GDM1 (cell line): Measurements from ENCODE around the gene RRP9.
"Not testable (repeated sequence)": the region's sequence is repeated elsewhere in the genome, so short reads cannot be mapped to it uniquely, and the experiment has no call there.

Experiments
- DNase-seq: peaks from one replicate; lab custom pipeline; 2025; lab: John Stamatoyannopoulos, UW

Gene RRP9, protein sequence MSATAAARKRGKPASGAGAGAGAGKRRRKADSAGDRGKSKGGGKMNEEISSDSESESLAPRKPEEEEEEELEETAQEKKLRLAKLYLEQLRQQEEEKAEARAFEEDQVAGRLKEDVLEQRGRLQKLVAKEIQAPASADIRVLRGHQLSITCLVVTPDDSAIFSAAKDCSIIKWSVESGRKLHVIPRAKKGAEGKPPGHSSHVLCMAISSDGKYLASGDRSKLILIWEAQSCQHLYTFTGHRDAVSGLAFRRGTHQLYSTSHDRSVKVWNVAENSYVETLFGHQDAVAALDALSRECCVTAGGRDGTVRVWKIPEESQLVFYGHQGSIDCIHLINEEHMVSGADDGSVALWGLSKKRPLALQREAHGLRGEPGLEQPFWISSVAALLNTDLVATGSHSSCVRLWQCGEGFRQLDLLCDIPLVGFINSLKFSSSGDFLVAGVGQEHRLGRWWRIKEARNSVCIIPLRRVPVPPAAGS

DNA sequence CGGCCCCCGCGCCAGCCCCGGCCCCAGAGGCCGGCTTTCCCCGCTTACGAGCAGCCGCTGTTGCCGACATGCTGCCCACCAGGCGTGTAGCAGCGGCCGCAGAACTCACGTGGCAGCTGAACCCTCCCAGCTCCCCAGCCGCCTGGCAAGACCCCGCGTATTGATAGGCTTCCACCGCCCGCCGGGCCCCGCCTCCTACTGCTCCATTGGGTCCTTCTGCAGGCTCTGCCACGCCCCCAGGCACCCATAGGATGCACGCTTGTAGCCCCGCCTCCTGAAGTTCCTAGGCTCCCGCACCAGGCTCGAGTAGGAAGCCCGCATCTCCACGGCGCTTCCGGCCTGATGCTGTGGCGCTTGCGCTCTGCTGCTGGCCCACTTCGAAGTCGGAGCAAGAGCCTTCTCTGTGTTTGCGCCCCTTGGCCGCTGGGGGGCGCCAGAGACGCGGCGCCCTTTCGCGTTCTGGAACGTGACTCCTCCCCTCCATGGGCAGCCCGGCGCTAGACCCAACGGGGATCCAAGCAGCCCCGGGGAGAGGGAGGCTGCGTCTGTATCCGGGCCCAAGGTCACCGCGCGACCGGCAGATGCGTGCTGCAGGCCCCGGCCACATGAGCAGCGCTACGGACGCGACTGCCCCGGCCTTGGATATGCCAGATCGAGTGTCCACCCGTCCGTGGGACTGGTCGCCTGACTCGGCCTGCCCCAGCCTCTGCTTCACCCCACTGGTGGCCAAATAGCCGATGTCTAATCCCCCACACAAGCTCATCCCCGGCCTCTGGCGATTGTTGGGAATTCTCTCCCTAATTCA is at the start of gene RRP9, which contains the start of gene PARP3:
TSS of gene RRP9 (minus strand) at position 107 of the 805 bp plus-strand sequence. CDS start at position 70, 37 bp downstream.
TSS of gene PARP3 (plus strand) at position 566 of the 805 bp plus-strand sequence. CDS start 993 bp downstream, outside the sequence.
- peak; percentile 100 for DNase-seq

DNA sequence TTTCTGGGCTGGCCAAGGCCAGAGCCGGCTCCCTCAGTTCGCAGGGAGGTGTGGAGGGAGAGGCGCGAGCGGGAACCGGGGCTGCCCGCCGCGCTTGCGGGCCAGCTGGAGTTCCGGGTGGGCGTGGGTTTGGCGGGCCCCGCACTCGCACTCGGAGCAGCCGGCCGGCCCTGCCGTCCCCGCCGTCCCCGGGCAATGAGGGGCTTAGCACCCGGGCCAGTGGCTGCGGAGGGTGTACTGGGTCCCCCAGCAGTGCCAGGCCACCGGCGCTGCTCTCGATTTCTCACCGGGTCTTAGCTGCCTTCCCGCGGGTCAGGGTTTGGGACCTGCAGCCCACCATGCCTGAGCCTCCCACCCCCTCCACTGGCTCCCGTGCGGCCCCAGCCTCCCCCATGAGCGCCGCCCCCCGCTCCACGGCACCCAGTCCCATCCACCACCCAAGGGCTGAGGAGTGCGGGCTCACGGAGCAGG is 48.8 kb upstream of the RRP9 start:
- not testable (repeated sequence) for DNase-seq

DNA sequence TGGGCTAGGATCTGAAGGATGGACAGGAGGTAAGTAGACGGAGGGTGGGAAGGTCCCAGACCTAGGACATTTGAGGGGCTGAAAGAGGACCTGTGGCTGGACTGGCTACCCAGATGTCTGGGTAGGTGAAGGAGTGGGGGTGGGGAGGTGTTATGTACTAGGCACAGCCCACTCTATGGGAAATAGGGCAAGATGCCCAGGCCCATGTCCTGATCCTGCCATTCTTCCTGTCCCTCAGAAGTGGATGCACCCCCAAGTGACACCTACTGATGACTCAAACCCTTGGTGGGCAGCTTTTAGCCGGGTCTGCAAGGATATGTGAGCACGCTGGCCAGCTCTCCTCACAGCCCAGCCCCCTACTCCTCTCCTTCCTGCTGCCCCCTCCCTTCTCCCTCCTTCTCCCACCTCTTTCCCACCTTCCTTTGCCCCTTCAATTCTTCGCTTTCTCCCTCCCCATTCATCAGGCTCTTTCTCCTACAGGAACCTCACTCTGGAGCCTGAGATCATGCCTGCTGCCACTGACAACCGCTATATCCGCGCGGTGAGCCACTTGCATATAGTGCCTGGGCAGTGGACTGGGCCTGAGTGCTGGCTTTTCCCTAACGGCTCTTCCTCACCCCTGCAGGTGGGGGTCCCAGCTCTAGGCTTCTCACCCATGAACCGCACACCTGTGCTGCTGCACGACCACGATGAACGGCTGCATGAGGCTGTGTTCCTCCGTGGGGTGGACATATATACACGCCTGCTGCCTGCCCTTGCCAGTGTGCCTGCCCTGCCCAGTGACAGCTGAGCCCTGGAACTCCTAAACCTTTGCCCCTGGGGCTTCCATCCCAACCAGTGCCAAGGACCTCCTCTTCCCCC is 46.8 kb upstream of the RRP9 start:
- no peak for DNase-seq

DNA sequence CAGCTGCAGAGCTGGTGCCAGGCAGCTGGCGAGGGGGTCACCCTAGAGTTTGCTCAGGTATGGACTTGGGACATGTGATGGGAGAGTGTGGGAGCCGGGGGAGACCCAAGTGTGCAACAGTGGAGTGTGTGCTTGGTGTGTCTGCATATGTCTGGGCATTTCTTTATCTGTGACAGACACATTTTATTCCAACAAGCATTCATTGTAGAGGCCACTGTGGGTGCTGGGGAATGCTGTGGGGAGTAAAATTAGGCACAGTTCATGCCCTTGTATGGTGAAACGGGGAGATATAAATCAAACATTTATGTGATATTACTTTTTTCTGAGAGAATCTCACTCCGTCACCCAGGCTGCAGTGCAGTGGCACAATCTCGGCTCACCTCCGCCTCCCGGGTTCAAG is 45.9 kb upstream of the RRP9 start:
- DNase-seq, result no peak

DNA sequence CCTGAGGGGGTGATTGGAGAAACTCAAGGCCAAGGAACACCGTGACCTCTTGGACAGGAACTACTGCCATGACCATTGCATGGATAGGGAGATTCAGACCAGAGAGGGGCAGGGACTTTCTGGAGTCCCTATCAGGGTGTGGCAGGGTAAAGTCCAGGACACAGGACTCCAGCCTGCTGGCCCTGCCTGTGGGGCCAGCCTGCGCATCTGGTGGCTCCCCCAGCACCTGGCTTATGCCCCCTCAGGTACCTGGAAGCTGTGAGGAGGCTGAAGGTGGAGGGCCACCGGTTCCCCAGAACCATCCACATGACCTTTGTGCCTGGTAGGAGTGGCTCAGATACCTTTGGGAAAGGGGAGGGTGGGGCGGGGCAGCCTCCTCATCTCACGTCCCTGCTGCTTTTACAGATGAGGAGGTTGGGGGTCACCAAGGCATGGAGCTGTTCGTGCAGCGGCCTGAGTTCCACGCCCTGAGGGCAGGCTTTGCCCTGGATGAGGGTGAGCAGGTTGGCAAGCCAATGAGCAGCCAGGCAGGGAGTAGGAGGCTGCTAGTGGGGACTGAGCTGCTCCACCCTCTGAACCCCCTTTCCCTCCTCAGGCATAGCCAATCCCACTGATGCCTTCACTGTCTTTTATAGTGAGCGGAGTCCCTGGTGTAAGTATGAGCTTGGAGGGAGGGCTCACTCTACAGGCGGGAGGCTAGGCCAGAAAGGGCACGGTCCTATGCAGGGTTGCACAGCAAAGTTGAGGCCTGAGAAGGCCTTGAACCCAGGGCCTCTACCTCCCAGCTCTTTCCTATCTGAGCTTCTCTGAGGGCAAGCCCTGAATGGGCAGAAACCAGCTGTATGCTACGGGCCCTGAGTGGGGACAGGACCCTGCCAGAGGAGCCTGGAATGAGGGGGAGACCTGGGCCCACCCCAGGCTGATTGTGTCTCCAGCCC is 44.6 kb upstream of the RRP9 start:
- DNase-seq, result no peak

DNA sequence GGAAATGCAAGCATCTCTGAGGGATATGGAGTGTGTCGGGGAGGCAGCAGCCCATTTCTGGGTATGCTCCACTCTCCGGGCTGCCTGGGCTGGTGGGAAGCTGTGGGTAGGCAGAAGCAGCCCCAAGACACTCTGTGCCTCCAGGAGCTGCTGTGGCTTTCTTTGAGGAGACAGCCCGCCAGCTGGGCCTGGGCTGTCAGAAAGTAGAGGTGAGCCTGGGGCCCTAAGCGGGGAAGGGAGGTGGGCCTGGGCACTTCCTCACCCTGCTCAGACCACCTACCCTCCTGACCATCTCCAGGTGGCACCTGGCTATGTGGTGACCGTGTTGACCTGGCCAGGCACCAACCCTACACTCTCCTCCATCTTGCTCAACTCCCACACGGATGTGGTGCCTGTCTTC is 43.4 kb upstream of the RRP9 start:
- no peak for DNase-seq

DNA sequence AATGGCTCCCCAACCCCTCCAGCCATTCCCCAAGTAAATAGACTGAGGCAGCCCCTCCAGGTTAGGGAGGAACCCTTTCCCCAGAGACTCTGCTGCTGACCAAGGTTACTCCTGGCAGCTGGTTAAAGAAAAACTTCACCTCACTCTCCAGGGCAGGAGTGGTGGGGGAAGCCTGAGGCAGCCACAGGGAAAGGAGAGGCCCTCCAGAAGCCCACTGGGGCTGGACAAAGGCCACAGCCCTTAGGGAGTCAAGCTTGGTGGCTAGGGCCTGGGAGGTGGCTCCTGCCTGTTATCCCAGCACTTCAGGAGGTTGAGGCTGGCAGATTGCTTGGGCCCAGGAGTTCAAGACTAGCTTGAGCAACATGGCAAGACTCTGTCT is 42.6 kb upstream of the RRP9 start:
- no peak for DNase-seq

DNA sequence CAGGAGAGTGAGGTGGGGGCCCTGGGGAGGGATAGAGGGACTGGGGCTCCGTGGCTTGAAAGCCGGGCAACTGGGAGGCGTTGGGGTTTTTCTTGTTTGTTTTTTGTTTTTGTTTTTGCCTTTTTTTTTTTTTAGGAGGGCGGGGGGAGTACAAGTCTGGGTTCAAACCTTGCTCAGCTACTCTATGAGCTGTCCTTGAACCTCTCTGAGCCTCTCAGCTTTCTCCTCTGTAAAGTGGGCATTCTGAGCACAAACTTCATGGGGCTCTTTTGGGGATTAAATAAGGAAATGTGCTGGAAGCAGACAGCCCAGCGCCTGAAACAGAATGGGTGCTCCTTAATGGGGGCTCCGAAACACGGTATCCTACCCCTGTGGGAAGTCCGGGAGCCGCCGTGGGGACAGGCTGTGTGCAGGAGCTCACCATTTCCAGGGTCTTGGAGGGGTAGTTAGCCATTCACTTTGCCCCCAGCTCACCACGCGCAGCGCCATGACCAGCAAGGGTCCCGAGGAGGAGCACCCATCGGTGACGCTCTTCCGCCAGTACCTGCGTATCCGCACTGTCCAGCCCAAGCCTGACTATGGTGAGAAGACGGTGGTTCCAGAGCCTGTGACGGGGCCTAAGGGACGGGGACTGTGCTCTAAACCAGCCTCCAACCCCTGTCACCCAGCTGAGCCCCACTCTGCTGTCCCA is 42.0 kb upstream of the RRP9 start:
- no peak for DNase-seq

DNA sequence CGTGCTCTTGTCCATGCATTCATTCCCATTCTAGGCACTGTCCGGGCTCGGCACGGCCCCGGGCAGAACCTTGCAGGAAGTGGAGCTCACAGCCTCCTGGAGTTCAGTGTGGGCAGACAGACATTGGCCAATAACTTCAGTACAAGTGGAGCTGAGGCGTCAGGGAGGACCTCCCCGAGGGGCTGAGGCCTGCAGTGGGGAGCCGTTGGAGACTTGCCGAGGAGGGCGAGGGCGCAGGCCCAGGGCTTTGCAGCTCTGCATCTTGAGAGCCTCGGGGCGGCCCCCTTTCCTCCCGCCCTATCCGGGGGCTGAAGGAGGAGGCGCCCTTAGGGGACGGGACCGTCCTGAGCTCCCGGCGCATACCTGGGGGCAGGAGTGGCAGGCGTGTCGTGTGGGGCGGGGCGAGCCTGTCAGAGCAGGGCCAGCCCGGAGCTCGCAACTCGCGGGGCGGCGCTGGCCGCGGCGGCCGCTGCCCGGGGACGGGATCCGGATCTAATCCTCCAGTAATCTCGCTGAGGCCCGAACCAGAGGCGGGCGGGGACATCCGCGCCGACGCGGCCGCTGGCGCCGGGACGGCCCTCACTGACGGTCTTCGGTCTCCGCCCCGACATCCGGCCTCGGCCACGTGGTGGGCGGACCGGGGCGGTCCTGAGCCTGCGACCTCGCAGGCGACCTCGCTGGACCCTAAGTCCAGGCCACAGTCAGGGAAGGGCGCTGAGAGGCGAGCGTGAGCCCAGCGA is 41.3 kb upstream of the RRP9 start, which contains the start of gene ACY1:
TSS of gene ACY1 (plus strand) at position 698 of the 740 bp plus-strand sequence. CDS start 530 bp downstream, outside the sequence.
- DNase-seq, result peak; percentile 79

DNA sequence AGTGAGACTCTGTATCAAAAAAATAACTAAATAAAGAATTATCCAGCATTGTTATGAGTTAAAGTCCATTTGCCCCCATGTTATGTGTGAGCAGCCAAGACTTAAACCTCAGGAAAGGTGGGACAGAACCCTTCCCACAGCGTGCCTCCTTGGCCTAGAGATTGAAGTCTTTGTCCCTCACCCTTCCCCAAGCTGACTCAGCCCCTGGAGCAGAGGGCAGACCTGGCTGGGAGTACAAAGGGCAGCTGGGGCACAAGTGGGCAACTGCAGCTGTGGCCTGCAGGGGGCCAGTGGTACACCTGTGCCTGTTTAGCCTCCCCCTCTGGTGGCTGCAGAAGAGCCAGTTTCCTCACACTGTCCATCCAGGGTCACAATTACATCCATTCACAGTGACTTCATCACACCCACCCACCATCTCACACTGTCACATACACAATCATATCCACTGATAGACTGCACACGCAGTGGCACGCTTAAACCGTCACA is 40.7 kb upstream of the RRP9 start:
- no peak for DNase-seq

DNA sequence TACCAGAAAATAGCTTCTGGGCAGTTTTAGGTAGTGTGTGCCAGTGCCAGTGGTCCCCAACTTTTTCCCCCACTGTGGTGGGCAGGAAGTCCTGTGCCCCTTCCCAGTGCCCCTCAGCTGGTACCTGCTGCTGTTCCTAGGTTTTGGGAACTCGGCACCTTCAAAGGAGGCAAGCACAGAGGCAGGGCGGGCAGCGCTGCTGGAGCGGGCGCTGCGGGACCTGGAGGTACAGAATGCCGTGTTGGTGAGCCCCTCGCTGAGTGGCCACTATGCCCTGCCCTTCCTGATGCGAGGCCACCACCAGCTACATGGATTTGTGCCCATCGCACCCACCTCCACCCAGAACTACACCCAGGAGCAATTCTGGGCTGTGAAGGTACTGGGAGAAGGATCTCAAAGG is 38.5 kb upstream of the RRP9 start:
- no peak for DNase-seq

DNA sequence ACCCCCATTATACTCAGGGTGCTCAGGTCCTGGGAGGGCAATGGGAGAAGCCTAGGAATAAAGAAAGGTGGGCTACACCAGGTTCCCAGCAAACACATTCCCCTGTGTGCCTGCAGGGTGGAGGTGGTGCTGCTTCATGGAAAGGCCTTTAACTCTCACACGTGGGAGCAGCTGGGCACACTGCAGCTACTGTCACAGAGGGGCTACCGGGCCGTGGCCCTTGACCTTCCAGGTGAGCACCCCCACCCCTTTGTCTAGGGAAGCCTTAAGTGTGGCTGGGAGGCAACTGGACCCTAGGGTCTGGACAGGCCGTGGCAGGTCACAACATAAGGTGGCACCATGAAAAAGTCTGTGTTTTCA is 36.4 kb upstream of the RRP9 start:
- DNase-seq, result no peak

DNA sequence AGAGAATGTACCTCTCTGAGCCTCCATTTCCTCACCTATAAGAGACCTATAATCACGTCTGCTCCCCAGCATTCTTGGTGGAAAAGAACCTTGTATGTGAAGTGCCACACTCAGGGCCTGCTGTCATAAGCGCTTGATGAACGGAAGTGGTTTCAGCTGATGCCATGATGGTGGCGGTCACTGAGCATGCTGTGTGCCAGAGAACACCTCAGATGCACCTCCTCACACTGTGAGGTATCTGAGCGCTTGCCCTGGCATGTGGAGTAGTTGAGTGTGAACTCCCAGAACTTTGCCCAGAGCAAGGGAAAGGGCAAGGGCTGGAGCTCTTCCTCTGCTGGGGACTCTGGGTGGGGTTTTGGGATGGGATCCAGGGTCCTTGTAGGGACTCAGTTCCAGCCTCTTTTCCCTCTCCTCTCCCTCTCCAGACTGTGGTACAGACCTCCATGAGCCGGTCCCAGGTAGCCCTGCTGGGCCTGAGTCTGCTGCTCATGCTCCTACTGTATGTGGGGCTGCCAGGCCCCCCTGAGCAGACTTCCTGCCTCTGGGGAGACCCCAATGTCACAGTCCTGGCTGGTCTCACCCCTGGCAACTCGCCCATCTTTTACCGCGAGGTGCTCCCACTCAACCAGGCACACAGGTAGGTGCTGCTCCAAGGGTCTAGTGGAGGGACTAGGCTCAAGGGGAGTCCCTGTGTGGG is 35.9 kb upstream of the RRP9 start:
- DNase-seq, result no peak

DNA sequence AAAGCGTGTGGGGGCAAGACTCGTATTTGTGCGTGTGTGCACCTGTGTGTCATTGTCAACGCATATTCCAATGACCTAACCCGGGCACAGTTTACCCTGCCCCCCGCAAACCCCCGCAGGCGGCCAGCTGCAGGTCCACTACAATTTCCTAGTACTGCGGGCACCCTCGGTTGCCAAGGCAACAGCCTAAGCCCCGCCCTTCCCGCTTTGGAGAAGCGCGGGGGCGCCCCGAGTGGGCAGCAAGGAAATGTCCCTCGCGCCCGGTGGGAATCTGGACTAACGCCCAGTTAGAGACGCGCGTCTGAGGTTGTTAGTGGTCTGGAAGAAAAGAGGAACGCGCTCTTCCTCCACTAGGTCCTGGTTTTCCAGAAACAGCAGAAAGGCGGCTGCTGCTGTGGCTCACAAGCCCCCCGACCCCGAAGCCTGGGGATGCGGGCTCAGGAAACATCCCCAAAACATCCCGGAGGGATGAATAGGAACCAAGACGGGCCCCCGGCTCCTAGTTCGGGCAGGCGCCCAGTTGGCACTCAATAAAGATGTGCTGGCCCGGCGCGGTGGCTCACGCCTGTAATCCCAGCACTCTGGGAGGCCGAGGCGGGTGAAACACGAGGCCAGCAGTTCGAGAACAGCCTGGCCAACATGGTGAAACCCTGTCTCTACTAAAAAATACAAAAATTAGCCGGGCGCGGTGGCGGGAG is 34.3 kb upstream of the RRP9 start:
- DNase-seq, result no peak

DNA sequence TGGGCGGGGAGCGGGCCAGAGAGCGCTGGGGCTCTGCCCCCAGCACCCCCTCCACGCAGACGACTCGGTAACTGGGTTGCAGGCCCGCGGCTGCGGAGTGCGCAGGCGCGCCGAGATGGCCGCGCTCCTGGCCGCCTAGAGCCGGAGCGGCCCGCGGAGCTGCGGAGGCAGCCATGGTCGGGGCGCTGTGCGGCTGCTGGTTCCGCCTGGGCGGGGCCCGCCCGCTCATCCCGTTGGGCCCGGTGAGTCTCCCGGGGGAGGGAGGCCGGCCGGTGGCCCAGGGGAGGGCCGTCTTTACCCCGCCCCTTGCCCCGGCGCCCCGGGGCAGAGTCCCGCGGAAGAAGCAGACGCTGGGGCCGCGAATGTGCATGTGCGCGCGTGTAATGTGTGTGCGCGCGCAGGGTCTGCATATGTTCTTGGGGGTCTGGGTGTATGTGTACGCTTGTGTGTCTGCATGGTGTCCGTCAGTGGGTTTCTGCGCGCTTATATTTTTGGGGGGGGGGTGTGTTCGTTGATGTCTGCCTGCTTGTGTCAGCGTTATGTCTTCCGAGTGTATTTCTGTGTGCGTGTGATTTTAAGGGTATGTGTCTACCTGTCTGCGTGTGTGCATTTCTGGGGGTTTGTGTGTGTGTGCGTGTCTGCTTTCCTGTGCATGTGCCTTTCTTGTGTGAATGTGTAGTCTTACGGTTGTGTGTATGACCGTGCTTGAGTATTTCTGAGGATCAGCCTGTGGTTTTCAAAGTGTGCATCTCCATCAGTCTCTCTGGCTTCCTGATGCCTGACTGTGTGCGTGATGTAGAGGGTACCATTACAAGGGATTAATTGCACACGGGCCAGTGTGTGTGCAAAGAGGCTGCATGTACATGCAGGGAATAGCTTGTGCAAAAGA is 33.5 kb upstream of the RRP9 start, which contains the start of gene ABHD14A:
TSS of gene ABHD14A (plus strand) at position 102 of the 889 bp plus-strand sequence. CDS start at position 174, 72 bp downstream.
- DNase-seq, result peak; percentile 54

DNA sequence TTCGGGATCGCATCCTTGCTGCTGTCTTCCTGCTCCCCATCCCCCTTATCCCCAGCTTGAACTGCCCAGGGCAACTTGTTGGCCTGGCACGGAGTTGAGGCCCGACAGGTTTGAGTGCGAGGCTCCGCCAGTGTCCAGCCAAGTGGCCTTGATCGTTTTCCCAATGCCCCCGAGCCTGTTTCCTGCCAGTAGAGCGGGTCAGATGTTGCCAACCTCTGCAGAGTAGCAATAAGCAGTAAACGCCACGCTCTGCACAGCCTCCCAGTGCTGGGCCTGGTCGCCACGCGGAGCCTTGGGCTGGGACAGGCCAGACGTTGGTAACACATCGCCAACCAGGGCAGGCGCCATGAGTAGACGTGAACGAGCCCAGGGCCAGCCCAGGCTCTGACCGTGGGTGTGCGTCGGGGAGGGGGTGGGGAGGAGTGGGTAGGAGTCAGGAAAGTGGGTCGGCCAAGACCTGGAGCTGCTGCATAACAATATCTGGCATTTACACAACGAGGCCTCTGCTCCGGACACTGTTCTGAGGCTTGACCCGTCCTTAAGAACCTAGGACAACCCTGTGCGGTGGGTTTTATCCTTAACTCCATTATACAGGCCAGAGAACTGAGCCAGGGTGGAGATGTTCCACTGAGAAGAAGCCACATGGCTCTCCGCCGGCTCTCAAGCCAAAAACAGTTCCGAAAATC is 32.7 kb upstream of the RRP9 start:
- no peak for DNase-seq
